ENCODE results near the gene DLX4.

DNA sequence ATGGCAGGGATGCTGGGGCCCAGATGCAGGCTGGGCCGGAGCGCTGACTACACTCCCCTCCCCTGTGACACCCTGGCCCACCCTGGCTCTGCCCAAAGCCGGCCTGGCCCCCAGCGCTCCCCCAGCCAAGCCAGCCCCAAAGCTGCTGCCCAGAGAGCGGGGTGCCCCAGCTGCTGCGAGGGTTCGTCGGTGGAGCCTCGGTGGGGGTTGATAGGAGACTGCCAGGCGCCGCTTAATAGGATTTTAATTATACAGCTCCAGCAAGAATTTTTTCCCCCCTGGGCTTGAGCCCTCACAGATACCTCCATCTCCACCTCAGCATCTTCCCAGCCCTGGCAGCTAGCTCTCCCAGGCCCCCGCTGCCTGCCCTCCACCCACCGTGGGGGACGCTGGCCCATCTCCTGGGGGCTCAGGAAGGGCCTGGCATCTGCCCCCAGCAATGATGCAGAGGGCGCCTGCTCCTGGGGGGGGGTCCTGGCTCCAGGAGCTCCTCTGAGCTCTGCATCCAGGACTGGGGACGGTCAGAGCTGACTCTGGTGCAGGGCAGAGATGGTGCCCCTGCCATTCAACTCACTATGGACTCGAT lies 36.8 kb upstream of the DLX4 start:
- no peak for TF ChIP-seq POLR2A (IDR thresholded peaks at IDR 0.05)
- TF ChIP-seq, protein P1, sequence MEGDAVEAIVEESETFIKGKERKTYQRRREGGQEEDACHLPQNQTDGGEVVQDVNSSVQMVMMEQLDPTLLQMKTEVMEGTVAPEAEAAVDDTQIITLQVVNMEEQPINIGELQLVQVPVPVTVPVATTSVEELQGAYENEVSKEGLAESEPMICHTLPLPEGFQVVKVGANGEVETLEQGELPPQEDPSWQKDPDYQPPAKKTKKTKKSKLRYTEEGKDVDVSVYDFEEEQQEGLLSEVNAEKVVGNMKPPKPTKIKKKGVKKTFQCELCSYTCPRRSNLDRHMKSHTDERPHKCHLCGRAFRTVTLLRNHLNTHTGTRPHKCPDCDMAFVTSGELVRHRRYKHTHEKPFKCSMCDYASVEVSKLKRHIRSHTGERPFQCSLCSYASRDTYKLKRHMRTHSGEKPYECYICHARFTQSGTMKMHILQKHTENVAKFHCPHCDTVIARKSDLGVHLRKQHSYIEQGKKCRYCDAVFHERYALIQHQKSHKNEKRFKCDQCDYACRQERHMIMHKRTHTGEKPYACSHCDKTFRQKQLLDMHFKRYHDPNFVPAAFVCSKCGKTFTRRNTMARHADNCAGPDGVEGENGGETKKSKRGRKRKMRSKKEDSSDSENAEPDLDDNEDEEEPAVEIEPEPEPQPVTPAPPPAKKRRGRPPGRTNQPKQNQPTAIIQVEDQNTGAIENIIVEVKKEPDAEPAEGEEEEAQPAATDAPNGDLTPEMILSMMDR (IDR thresholded peaks at IDR 0.05), result no peak

Data from vagina (tissue), 2 donors.